ENCODE data around the gene AKT3.
"Not testable (repeated sequence)": the region's sequence is repeated elsewhere in the genome, so short reads cannot be mapped to it uniquely, and the experiment has no call there.

The AKT3 gene

DNA sequence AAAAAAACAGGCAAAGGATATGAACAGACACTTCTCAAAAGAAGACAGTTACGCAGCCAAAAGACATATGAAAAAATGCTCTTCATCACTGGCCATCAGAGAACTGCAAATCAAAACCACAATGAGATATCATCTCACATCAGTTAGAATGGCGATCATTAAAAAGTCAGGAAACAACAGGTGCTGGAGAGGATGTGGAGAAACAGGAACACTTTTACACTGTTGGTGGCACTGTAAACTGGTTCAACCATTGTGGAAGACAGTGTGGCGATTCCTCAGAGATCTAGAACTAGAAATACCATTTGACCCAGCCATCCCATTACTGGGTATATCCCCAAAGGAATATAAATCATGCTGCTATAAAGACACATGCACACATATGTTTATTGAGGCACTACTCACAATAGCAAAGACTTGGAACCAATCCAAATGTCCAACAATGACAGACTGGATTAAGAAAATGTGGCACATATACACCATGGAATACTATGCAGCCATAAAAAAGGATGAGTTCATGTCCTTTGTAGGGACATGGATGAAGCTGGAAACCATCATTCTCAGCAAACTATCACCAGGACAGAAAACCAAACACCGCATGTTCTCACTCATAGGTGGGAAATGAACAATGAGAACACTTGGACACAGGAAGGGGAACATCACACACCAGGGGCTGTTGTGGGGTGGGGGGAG is 77.5 kb downstream of the AKT3 start:
- DNase-seq: not testable (repeated sequence)

DNA sequence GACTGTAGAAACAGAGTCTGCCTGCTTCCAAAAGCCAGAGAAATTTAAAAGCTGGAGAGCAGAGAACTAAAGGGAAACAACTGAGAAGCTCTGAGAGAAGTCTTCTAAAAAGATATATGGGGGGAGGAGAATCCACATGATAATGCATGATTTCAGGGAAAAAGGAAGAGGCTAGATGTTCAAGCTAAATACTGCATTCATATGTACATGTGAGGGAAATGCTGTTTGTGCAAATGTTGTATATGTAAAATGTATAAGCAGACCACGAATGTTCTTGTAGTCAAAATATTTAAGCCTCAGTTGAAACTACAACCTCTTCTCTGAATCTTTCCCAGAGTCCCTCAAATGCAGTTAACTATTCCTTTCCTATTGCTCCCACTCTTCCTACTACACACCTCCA is 79.2 kb downstream of the AKT3 start:
- no peak for DNase-seq

DNA sequence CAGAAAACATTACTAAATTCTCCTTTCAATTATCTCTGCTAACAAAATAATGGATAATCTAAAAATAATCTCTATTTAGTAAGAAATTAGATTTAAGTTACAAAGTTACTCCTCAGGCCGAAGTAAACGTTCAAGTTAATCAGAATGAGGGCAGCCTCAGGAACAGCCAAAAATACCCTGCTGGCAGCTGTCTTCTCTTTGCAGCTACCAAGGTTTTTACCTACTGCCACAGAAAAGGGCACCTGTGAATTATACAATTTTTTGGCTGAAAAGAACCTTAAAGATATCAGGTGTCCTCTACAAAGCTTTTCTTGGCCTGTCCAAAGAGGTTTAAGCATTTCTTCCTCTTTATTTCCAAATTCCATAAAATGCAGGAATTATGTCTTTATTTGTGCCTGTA is 84.4 kb downstream of the AKT3 start:
- no peak for DNase-seq

DNA sequence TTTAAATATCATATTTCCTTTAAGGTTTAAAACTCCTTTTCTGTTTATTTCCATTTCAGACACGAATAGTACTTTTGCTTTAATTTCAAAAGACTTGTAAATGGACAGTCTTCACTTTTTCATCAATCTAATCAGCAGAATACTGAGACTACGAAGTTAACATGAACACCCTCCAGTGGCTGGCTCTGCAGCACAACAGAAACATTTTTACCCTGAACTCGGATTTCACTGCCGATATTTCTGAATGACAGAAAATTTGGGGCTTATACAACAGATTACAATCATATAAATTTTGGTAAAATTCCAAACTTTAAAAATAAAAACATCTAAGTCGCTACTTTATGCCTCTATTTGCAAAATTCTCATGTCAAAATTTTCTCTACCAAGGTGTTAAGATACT is 86.2 kb downstream of the AKT3 start:
- no peak for DNase-seq

DNA sequence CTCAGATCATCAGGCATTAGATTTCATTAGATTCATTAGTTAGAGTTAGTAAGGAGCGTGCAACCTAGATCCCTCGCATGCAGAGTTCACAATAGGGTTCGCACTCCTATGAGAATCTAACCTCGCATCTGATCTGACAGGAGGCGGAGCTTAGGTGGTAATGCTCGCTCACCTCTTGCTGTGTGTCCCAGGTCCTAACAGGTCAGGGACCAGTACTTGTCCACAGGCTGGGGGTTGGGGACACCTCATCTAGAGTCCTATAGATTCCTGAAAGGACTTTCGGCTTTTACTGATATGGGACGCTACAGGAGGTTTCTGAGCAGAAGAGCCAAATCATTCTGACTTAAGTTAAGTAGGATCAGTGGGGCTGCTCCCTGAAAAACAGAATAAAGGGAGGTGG is 91.4 kb downstream of the AKT3 start:
- DNase-seq: no peak

DNA sequence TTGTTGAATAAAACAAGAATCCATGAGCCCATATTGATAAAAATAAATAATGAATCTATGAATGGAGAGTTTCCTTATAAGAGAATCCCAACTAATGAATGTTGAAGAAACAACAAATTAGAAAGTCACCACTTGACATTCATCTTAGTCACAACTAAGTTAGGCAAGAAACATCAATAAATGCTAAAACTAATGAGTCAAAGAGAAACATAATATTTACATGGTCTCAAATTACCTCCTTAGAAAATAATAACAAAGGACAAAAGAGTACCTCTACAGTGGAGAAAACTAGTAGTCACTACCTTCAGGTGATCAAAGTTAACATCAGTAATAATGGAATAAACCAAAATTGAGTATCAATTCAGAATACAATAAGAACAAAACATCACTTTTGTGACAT is 93.5 kb downstream of the AKT3 start:
- no peak for DNase-seq

DNA sequence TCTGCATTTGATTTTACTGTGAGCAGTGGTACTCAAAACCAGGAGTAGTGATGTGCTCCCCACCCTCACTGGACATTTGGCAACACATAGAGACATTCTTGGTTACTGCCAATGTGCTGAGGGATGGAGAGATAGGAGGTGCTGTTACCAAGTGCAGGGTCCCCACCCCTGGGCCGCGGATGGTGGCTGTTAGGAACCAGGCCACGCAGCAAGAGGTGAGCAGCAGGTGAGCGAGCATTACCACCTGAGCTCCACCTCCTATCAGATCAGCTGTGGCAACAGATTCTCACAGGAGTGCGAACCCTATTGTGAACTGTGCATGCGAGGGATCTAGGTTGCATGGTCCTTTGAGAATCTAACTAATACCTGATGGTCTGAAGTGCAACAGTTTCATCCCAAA is 95.7 kb downstream of the AKT3 start:
- DNase-seq: no peak

DNA sequence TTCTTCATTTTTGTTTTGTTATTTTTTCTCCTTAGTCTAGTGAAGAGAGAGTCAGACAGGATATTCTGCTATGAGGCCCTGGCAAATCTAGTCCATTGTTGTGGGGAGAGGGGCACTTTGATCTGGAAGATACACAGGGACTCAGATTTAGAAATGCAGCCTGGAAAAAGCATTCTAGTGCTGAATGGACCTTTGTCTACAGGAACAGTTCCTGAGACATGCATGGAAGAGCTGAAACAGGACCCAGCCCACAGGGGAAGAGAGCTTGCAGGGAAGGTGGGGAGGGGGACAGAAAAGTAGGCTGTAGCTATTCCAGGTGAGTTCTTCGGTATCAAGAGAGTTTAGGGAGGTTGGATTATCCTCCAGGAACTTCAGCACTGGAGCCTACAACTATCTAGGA is 98.5 kb downstream of the AKT3 start:
- DNase-seq: no peak

DNA sequence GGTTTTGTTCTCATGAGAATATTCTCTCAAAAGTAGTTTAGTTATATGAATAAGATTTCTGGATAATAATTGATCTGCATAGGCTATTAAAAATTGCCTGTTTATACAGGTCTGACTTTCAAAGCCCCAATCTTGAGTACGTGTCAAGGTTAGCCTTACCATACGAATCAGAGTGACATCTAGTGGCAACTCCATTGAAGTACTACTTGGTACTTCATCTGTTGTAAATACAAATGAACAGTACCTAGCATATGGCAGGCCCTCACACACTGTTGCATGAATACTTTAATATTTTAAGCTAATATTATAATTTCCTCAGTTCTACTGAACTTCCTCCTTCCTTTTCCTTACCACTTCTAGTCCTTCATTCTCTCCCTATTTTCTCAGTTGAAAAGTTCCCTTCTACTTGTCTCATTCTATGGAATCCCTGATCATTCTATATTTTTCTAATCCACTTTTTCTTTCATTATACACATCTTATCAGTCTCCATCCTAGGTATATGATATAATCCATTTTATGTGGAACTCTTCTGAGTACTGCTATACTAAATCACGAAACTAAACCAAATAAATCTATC is 101.2 kb downstream of the AKT3 start:
- peak; percentile 20 for DNase-seq

DNA sequence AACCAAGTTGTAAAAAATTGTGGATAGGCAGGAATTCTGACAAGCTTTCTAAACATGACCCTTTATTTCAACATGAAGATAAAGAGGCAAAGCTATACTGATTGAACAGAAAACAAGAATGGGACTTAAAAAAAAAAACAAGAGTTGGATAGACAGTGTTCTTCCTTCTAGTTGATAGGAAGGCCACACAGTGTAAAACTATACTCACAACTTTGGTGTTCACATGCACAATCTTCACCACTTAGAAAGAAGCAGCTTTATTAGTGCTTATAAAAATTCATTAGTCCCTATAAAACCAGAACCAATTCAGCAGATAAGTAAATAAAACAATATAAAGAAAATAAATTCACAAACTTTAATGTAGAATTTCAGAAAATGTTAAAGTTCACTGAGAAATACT is 101.8 kb downstream of the AKT3 start:
- DNase-seq: no peak

DNA sequence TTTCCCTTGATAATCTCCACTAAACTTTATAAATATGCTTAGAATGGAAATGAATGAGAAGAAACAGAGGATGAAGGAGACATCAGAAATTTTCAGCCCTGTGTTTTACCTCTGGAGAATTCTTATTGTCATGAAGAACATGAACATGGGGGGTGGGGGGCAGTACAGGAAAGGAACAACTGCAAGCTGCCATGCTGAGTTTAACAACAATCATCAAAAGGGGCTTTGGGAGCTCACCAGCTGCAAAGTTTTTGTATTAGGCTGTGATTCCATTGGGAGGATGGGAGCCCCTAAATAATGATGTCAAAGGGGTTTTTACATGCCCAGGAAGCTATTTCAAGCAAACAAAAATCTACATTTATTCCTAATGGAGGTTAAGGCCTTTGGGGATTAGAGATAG is 103.3 kb downstream of the AKT3 start:
- DNase-seq: no peak

DNA sequence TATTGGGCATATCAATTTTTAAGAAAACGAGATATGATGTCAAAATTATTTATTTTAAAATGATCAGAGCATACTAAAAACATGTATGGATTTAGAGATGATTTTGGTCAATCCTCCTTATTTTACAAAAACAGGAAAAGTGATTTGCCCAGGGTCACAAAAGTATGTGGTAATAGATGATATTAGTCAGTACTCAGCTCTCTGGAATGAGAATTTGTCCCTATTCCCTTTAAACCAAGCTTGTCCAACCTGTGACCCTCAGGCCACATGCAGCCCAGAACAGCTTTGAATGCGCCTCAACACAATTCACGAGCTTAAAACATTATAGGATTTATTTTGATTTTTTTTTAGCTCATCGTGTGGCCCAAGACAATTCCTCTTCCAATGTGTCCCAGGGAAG is 104.7 kb downstream of the AKT3 start:
- DNase-seq: no peak

DNA sequence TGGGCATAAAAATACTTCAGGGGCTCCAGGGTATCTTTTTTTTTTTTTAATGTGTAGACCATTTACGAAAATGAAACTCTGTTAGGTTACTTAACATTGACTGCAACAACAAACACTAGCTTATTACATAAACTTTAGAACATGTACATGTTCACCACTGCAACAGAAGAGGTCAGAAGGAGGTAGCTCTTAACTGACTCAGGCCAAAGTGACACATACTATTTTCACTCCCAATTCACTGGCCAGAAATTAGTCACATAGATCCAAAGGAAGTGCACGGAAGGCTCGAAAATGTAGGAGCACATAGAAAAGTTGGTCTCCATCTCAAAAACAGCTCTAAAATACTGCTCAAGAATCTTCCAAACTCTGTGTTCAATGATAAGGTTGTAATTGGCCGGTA is 107.2 kb downstream of the AKT3 start:
- no peak for DNase-seq

DNA sequence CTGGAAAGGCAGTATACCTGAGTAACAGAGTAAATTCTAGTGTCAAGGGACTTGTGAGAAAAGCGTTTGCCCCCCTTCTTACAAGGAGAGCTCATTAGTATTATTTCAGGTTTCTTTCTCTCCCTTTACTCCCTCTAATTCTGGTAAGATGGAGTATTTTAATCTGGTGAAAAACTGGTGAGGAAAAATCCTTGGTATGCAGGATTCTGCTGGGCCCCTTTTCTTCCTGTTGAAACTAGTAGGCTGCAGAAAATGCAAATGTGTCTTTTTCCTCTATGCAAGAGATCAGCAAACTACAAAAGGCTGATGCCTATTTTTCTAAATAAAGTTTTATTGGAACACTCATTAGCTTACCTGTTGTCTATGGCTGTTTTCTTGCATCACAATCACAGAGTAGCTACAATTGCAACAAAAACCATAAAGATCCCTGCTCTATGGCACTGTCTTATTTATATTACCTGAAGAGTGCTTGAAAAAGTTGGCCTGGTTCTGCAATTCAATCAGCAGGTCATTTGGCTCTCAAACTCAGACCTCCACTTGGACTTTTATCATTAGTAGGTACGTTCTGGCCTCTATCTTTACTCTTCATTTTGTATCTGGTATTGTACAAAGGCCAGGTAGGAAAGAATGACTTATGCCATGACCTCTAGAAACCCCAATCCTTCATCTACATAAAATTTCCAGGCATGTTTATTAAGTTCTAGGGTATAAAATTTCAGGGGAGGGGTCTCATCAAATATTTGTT is 109.6 kb downstream of the AKT3 start:
- DNase-seq: no peak

DNA sequence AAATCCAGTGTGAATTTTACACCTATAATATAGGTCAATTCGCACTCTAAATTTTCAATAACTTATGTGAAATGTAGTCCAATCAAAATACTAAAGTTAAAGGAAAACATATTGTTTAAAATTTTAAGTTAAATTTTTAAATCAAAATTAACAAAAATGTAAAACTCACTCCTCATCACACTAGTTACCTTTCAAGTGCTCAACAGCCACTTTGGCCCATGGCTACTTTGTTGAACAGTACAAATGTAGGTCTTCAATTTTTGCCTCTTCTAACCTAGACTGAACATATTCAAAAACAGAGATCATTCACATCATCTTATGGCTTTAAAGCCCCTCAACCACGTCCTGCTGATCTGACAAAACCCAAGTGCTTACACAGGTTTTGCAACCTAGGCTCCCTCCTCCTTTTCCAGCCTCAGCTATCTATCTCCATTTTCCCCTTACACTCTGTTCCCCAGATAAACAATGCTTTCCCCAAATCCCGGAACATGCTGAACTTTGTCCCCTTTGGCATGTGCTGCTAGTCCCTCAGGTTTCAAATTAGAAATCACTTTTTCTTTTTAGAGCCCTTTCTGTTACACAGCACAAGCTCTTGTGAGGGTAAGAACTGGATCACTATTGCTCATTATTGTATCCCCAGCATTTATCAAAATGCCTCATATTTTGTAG is 110.6 kb downstream of the AKT3 start:
- DNase-seq: no peak

DNA sequence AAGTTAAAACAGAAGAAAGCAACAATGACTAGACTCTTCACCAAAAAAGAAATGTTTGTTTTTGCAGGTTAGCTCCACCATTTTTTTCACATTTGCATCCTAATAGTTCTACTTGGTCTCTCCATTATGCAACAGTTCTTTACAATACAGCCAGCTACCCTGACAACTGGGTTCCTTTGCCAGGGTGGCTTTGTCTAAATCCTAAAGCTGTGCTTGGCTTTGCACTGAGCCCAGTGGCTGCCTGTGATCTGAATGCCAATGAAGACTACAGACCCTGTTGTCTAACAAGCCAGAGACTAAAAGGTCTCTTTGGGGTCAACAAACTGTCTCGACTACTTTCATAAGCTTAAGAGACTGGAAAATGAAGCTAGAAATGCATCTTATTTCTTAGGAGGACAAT is 112.0 kb downstream of the AKT3 start:
- DNase-seq: no peak

DNA sequence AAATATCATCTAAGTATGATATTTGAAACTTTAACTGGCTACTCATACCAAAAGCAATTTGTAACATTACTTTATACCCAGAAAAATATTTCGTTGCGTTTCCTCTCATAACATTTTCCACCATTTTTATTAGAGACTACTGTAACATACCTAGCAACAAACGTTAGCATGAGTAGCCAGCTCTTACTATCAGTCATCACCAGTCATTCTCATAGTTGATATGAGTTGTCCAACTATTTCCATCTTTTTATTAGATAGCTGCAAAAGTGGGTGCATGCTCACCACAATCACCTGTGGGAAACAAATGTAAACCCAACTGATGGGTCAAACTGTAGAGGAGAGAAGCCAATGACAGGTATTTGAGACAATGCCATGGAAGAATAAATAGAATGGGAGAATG is 114.6 kb downstream of the AKT3 start:
- DNase-seq: no peak

DNA sequence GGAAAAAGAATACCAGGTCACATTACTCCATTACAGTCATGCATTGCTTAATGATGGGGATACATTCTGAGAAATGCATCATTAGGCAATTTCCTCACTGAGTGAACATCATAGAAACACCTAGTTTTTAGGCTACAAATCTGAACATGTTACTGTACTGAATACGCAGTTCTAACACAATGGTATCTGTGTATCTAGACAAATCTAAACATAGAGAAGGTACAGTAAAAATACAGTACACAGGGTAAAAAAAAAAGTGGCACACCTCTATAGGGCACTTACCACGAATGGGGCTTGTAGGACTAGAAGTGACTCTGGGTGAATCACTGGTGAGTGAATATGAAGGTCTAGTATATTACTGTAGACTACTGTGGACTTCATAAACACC is 115.7 kb downstream of the AKT3 start:
- DNase-seq: no peak

DNA sequence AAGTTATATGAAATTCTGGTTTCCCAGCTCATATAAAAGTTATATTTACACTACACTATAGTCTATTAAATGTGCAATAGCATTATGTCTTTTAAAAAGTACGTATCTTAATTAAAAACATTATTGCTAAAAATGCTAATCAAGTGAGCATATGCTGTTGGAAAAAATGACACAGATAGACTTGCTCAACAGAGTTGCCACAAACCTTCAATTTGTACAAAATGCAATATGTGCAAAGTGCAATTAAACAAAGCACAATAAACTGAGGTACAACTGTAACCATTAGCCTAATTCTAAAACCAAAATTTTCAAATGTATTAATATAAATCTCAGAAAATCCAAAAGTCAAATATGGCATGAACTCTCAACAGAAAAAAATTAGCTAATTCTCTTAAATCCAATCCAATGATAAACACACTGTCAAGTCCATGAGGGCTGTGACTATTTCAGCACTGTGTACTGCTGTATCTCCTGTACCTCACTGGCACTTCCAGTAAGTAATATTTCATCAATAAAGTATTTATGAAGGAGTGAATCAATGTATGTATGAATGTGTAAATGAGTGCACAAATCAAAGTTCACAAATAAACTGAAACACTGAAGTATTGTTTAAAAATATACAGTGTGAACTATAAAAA is 116.3 kb downstream of the AKT3 start:
- DNase-seq: no peak

DNA sequence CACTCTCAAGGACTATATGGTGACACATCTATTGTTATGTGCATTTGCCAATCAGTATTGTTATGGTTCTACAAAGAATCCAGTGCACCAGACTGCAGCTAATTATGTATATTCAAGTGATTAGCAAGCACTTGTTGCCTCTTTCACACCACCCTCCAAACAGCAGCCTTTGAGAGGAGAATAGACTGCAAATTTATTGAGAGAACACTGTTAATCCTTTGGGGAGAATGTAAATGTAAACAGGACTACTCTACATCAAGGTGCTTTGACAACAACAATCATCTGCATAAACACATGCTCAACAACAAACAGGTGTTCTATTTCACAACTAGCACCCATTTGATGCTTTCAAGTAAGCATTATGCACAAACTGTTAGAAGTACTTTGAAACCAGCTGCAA is 117.4 kb downstream of the AKT3 start:
- DNase-seq: no peak

DNA sequence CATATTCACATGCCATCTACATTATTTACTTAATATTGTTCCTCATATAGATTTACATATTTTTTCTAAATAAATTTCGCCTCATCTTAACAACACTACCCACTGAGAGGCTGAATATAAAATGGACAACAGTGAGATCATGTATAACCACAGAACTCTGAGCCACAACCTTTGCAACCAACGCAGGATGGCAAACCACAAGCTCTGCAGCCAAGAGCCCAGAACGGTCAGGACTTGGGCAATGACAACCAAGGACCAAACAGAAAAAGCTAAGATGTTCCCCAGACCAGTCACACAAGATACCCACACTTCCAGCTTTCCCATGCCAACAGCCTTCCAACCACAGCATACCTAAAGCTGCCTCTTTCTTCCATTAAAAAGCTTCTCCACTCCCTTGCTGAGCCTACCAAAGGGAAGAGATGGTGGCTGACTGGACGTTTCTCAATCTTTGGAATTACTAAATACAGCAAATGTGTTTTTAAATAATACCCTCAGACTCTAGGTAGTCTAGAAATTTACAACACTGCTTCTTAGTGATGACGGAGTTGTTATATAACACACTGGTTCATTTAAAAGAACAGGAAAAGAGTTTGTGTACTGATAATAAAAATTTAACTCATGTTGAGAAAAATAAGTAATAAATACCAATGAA is 117.9 kb downstream of the AKT3 start:
- no peak for DNase-seq

DNA sequence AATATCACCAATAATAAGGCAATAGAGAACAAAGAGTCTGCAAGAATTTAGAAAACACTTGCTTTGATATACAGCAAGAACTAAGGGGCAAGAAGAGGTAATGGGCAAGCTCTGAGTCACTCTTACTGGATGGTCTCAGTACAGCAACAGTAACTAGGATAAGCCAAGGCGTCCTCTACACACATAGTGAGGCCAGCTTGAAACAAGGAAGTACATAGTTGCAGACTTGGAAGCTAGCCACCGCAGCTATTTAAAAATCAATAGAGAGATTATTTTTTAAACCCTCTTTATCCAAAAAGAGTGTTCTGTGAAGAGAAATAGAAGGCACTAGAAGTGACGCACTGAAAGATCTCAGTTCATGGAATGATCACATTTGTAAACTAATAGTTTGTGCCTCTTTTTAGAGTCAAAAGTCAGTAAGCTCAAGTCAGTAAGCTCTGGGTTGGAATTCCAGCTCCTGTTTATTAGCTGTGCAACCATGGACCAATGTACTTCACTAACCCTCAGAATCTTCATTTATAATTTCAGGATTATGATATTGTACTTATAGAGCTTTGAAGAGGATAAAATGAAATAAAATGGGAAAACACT is 118.6 kb downstream of the AKT3 start:
- no peak for DNase-seq

All from KG1 (cell line).